ENCODE measurements around the gene XIRP2. TPM values are rescaled to one million over a fixed set of nuclear protein-coding genes. Genes with fewer than 3 reads are reported as not detected.

The XIRP2 gene
- total RNA-seq, 1 experiment from 2014 or later, result not detected

DNA sequence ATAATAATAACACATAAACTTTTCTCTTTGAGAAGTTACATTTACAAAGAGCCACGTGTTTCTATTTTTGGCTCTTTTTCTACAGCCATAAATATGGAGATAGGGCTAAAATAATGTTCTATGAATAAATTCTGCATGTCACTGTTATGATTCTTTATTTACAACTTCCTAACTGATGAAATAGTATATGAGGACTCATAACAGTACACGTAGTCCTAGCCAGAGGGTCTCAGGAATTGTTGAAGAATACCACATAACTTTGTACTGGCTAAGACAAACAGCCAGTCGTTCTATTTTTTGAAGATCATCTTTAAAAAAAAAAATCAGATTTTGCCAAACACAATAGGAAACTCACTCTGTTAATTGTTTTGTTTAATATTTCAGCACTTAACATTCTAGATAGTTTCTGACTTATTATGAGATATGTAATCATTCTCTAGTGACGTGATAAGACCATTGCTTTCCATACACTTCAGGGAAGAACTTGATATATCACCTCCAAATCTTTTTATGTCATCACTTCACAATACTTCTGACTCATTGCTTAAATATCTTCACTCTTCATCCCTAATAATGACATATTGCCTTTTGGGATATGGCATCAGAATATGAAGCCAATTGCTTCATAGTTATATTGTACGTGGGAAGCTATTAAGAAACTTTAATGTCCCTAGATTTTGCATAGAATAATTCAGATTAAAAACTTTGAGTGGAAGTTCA lies 256.1 kb downstream of the XIRP2 start:
- Histone ChIP-seq H3K4me3 (ENCODE audit: low read length) (no peak overlapping the region), H3K4me2 (ENCODE audit: low read depth, low read length, poor library complexity, severe bottlenecking) (no peak overlapping the region), H3K36me3 (ENCODE audit: insufficient read depth, low read length) (no peaks in the 10 kb centered on the region), H3K4me1 (ENCODE audit: low read length) (no peaks in the 10 kb centered on the region), H3K27me3 (ENCODE audit: low read length) (no peaks in the 10 kb centered on the region), H3K9me3 (ENCODE audit: low read length) (no peaks in the 10 kb centered on the region), H2AFZ (ENCODE audit: low read length) (no peak overlapping the region), H3K9me2 (replicated peaks; ENCODE audit: insufficient read depth, low read length) (no peaks in the 10 kb centered on the region), H3K27ac (ENCODE audit: low read length) (no peak overlapping the region), H4K20me1 (ENCODE audit: insufficient read depth, low read depth, low read length) (no peaks in the 10 kb centered on the region), H3K9ac (ENCODE audit: low read length) (no peak overlapping the region), H3K79me2 (ENCODE audit: low read length) (no peaks in the 10 kb centered on the region)
- no peak for DNase-seq

DNA sequence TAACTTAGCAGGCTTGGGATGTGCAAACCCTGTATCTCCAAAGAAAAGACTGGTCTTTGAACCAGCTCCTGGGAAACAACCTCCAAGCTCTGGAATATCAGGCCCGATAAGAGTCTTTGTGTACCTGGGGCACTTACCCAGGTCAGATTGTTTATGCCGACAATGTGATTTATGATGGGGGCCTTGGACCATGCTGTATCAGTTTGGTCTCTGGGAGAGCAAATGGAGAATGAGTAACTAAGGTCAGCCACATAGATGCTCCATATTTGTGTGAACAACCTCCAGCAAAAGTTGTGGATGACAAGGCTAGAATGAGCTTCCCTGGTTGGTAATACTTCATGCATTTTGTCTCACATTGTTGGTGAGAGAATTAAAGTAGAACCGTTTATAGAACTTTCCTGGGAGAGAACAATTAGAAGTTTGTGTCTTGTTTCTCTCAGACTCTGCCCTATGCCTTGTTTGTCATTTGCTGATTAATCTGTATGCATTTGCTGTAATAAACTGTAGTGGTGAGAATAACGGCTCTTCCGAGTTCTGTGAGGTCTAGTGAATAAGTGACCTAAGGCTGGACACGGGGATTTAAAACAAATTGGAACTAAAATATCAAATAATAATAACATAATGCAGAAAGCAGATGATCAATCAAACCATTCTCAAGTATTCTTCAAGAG lies 259.1 kb downstream of the XIRP2 start:
- no peak for DNase-seq
- Histone ChIP-seq H3K4me1 (ENCODE audit: low read length) (no peaks in the 10 kb centered on the region), H3K27ac (ENCODE audit: low read length) (no peak overlapping the region), H2AFZ (ENCODE audit: low read length) (no peak overlapping the region), H3K36me3 (ENCODE audit: insufficient read depth, low read length) (no peaks in the 10 kb centered on the region), H3K9me3 (ENCODE audit: low read length) (no peaks in the 10 kb centered on the region), H3K27me3 (ENCODE audit: low read length) (no peaks in the 10 kb centered on the region), H4K20me1 (ENCODE audit: insufficient read depth, low read depth, low read length) (no peaks in the 10 kb centered on the region), H3K9ac (ENCODE audit: low read length) (no peak overlapping the region), H3K79me2 (ENCODE audit: low read length) (no peaks in the 10 kb centered on the region), H3K4me3 (ENCODE audit: low read length) (no peak overlapping the region), H3K9me2 (replicated peaks; ENCODE audit: insufficient read depth, low read length) (no peaks in the 10 kb centered on the region), H3K4me2 (ENCODE audit: low read depth, low read length, poor library complexity, severe bottlenecking) (no peak overlapping the region)

DNA sequence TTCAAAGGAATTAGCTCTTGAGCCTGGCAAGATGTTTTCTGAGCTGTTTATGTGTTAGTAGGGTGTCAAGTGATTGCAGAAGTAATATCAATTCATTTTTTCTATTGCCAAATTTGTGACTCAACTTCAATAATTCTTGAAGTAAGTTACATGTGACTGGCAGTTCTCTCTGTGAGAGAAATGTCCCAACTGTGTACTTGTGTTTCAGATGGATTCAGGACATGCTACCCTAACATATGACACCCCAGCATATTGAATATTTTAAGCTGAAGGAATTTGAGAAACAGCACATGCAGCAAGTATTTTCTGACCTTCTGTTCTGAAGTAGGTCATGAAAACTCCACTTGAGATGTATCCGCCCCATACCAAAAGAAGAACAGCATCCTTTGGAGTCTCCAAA lies 263.6 kb downstream of the XIRP2 start:
- H3K4me2 ChIP-seq (ENCODE audit: low read depth, low read length, poor library complexity, severe bottlenecking), result no peak overlapping the region

DNA sequence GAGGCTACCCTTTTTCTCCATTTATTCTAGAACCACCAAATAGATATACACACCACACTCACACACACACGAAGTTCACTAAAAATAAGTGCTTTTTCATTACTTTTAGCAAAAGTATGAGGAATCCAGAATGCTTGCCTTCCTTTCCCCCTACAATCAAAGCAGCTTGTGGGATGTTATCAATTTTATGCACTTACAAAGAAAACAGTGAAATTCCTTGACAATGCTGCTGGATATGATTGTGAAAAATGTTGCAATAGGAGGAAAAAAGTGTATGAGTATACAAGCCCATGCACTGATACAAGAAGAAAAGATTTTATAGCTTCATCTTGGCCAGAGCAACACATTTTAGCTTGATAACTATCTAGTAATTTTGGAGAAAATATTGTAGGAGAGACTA lies 269.2 kb downstream of the XIRP2 start:
- no peaks in the 10 kb centered on the region for H3K4me1 ChIP-seq (ENCODE audit: low read length)
- no peak overlapping the region for H3K9ac ChIP-seq (ENCODE audit: low read length)
- no peak overlapping the region for H3K27ac ChIP-seq (ENCODE audit: low read length)
- no peaks in the 10 kb centered on the region for H3K79me2 ChIP-seq (ENCODE audit: low read length)
- no peaks in the 10 kb centered on the region for H4K20me1 ChIP-seq (ENCODE audit: insufficient read depth, low read depth, low read length)
- no peak overlapping the region for H3K4me2 ChIP-seq (ENCODE audit: low read depth, low read length, poor library complexity, severe bottlenecking)
- no peak overlapping the region for H2AFZ ChIP-seq (ENCODE audit: low read length)
- no peak overlapping the region for H3K4me3 ChIP-seq (ENCODE audit: low read length)
- DNase-seq, result no peak
- no peaks in the 10 kb centered on the region for H3K9me2 ChIP-seq (replicated peaks; ENCODE audit: insufficient read depth, low read length)
- H3K36me3 ChIP-seq (ENCODE audit: insufficient read depth, low read length), result no peaks in the 10 kb centered on the region
- H3K27me3 ChIP-seq (ENCODE audit: low read length), result no peaks in the 10 kb centered on the region
- no peaks in the 10 kb centered on the region for H3K9me3 ChIP-seq (ENCODE audit: low read length)

More for the DNA sequence above, 263.6 kb downstream of the XIRP2 start:
- Histone ChIP-seq H4K20me1 (ENCODE audit: insufficient read depth, low read depth, low read length) (no peaks in the 10 kb centered on the region), H3K4me3 (ENCODE audit: low read length) (no peak overlapping the region), H3K9me3 (ENCODE audit: low read length) (no peaks in the 10 kb centered on the region), H2AFZ (ENCODE audit: low read length) (no peak overlapping the region), H3K4me1 (ENCODE audit: low read length) (no peaks in the 10 kb centered on the region), H3K27me3 (ENCODE audit: low read length) (no peaks in the 10 kb centered on the region), H3K9me2 (replicated peaks; ENCODE audit: insufficient read depth, low read length) (no peaks in the 10 kb centered on the region), H3K27ac (ENCODE audit: low read length) (no peak overlapping the region), H3K9ac (ENCODE audit: low read length) (no peak overlapping the region), H3K36me3 (ENCODE audit: insufficient read depth, low read length) (no peaks in the 10 kb centered on the region), H3K79me2 (ENCODE audit: low read length) (no peaks in the 10 kb centered on the region)
- DNase-seq, result no peak

DNA sequence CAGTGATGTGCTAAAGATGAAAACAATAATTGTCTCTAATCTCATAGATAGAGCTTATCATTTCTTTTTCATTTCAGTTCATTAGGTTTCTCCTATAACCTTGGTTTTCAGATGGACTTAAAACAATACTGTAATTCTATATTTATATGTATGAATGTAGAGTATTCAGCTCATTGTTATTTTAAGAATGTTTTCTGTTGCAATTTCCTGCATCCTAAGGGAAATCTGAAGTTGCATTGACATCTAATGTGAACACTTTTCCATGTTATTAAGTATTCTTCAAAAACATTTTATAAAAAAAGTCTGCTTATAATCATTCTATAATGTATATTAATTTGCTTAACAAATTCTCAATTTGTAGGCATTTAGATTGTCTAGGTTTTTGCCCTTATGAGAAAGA lies 288.9 kb downstream of the XIRP2 start:
- no peak for DNase-seq
- Histone ChIP-seq H3K36me3 (ENCODE audit: insufficient read depth, low read length) (no peaks in the 10 kb centered on the region), H3K9me2 (replicated peaks; ENCODE audit: insufficient read depth, low read length) (no peaks in the 10 kb centered on the region; the same call in 1 of the 2 replicates), H3K9me3 (ENCODE audit: low read length) (peaks cover 8% of the 10 kb centered on the region; the same call in 1 of the 2 replicates), H2AFZ (ENCODE audit: low read length) (no peak overlapping the region), H3K4me1 (ENCODE audit: low read length) (no peaks in the 10 kb centered on the region), H3K9ac (ENCODE audit: low read length) (no peak overlapping the region), H3K79me2 (ENCODE audit: low read length) (no peaks in the 10 kb centered on the region), H3K4me2 (ENCODE audit: low read depth, low read length, poor library complexity, severe bottlenecking) (no peak overlapping the region), H3K4me3 (ENCODE audit: low read length) (no peak overlapping the region), H4K20me1 (ENCODE audit: insufficient read depth, low read depth, low read length) (no peaks in the 10 kb centered on the region), H3K27me3 (ENCODE audit: low read length) (no peaks in the 10 kb centered on the region), H3K27ac (ENCODE audit: low read length) (no peak overlapping the region)

DNA sequence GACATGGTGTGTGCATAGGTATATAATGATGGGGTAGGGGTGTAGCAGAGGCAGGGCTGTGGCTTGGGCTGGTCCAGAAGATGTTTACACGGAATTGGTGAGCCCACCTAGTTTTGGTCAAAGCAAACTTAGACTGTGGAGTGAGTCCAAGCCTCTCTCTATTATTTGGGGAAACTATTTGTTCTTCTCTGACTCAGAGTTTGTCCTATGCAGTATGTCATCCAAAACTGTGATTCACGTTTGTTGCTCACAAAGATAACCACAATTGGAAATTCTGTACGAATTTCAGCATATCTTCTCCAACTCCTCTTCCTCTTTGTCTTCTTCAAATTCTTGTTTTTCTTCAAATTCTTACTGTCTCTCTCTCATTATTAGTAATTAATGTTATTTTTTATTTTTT lies 292.9 kb downstream of the XIRP2 start:
- Histone ChIP-seq H4K20me1 (ENCODE audit: insufficient read depth, low read depth, low read length) (no peaks in the 10 kb centered on the region), H3K36me3 (ENCODE audit: insufficient read depth, low read length) (no peaks in the 10 kb centered on the region), H3K79me2 (ENCODE audit: low read length) (no peaks in the 10 kb centered on the region), H3K4me2 (ENCODE audit: low read depth, low read length, poor library complexity, severe bottlenecking) (no peak overlapping the region), H3K9me3 (ENCODE audit: low read length) (0 out of 2 replicates have a peak, but pooled peaks cover 3% of the 10 kb centered on the region), H3K27ac (ENCODE audit: low read length) (no peak overlapping the region), H3K9me2 (replicated peaks; ENCODE audit: insufficient read depth, low read length) (no peaks in the 10 kb centered on the region; the same call in 1 of the 2 replicates), H3K27me3 (ENCODE audit: low read length) (no peaks in the 10 kb centered on the region), H3K4me1 (ENCODE audit: low read length) (no peaks in the 10 kb centered on the region), H2AFZ (ENCODE audit: low read length) (no peak overlapping the region), H3K9ac (ENCODE audit: low read length) (no peak overlapping the region), H3K4me3 (ENCODE audit: low read length) (no peak overlapping the region)
- no peak for DNase-seq

DNA sequence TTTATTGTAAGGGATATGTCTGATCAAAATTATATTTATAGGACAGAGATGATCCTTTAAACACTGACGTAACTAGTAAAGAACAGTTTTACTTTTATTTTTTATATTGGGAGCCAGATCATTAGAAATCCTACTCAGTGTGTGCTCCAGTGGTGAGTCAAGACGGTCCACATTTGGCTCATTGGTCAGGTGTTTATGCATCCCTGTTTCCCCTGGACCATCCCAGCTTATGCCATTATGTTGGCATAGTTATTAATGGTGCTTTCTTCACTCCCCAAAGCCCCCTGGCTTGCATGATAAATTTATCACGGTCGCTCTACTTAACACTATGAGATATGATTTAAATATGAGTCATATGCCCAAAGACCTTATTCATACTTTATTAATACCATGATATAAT lies 293.4 kb downstream of the XIRP2 start:
- Histone ChIP-seq H3K4me2 (ENCODE audit: low read depth, low read length, poor library complexity, severe bottlenecking) (no peak overlapping the region), H3K27ac (ENCODE audit: low read length) (no peak overlapping the region), H3K9me2 (replicated peaks; ENCODE audit: insufficient read depth, low read length) (no peaks in the 10 kb centered on the region; the same call in 1 of the 2 replicates), H3K27me3 (ENCODE audit: low read length) (no peaks in the 10 kb centered on the region), H3K9me3 (ENCODE audit: low read length) (0 out of 2 replicates have a peak, but pooled peaks cover 3% of the 10 kb centered on the region), H3K36me3 (ENCODE audit: insufficient read depth, low read length) (no peaks in the 10 kb centered on the region), H3K4me3 (ENCODE audit: low read length) (no peak overlapping the region), H3K9ac (ENCODE audit: low read length) (no peak overlapping the region), H2AFZ (ENCODE audit: low read length) (no peak overlapping the region), H3K79me2 (ENCODE audit: low read length) (no peaks in the 10 kb centered on the region), H3K4me1 (ENCODE audit: low read length) (no peaks in the 10 kb centered on the region), H4K20me1 (ENCODE audit: insufficient read depth, low read depth, low read length) (no peaks in the 10 kb centered on the region)
- DNase-seq, result no peak

DNA sequence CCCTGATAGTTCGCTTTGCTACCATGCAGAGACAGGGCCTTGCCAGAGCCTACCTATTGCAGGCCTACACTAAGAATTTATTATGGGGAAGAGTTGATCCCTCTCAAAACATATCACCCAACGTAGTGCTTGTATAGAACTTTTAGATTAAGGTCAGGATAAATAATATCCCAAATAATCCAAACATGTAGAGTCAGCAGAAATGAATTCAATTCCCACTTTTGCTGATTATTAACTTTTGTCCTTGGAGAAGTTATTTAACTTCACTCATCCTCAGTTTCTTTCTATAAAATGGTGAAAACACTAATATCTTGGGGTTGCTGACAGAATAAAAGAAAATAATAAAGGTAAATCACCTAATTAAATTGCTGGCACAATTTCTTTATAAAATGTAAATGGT lies 294.1 kb downstream of the XIRP2 start:
- Histone ChIP-seq H3K4me3 (ENCODE audit: low read length) (no peak overlapping the region), H3K36me3 (ENCODE audit: insufficient read depth, low read length) (no peaks in the 10 kb centered on the region), H3K9ac (ENCODE audit: low read length) (no peak overlapping the region), H2AFZ (ENCODE audit: low read length) (no peak overlapping the region), H4K20me1 (ENCODE audit: insufficient read depth, low read depth, low read length) (no peaks in the 10 kb centered on the region), H3K9me2 (replicated peaks; ENCODE audit: insufficient read depth, low read length) (no peaks in the 10 kb centered on the region), H3K27me3 (ENCODE audit: low read length) (no peaks in the 10 kb centered on the region), H3K27ac (ENCODE audit: low read length) (no peak overlapping the region), H3K79me2 (ENCODE audit: low read length) (no peaks in the 10 kb centered on the region), H3K9me3 (ENCODE audit: low read length) (0 out of 2 replicates have a peak, but pooled peaks cover 3% of the 10 kb centered on the region), H3K4me1 (ENCODE audit: low read length) (no peaks in the 10 kb centered on the region), H3K4me2 (ENCODE audit: low read depth, low read length, poor library complexity, severe bottlenecking) (no peak overlapping the region)
- no peak for DNase-seq

Measured in Karpas-422 (cell line).